Common myeloid progenitor, CD34-positive (primary cell): Measurements from ENCODE around the gene MAN1C1.

Experiments
- CTCF ChIA-PET: fragments of 350-600 bp; sonication (Branson Sonifier 250); formaldehyde crosslinking; loops from one replicate; lab custom pipeline; 2021; ENCODE audit warnings: antibody characterized with exemption; lab: Charles Lee
- POLR2A ChIA-PET: fragments of 350-600 bp; sonication (Branson Sonifier 250); formaldehyde crosslinking; loops from one replicate; lab custom pipeline; 2021; ENCODE audit warnings: antibody characterized with exemption; lab: Charles Lee
- DNase-seq, 3 donors: peaks; one replicate each; pipeline versions ENCODE4 v3.0.0 to v3.0.0-alpha.2; 2013
- H3K27ac ChIP-seq, 2 experiments: 1 replicate in 1 of 2; 2 replicates in 1 of 2; pipeline ENCODE4 v1.7.0; 2013; ENCODE audit warnings: inconsistent platforms in 2 of 2, low read length in 2 of 2, mild to moderate bottlenecking in 2 of 2, low read depth in 1 of 2, moderate library complexity in 1 of 2; ENCODE audit not compliant: severe bottlenecking in 2 of 2, insufficient read depth in 1 of 2, poor library complexity in 1 of 2
- H3K27me3 ChIP-seq, 5 experiments: replicated peaks in 2 of 5; 1 replicate in 3 of 5; 2 replicates in 2 of 5; pipeline versions ENCODE4 v1.6.1 to v1.7.0; 2013; ENCODE audit warnings: low read length in 4 of 5, mild to moderate bottlenecking in 2 of 5, moderate library complexity in 2 of 5, inconsistent platforms in 1 of 5; ENCODE audit not compliant: insufficient read depth in 5 of 5, control insufficient read depth in 4 of 5
- H3K36me3 ChIP-seq, 4 experiments: 1 replicate in 2 of 4; 2 replicates in 2 of 4; pipeline versions ENCODE4 v1.6.1 to v1.7.0; 2013; ENCODE audit warnings: low read length in 3 of 4, control low read depth in 1 of 4, mild to moderate bottlenecking in 1 of 4; ENCODE audit not compliant: control insufficient read depth in 4 of 4, insufficient read depth in 4 of 4
- H3K4me1 ChIP-seq, 4 experiments: 1 replicate in 3 of 4; 2 replicates in 1 of 4; pipeline versions ENCODE4 v1.6.1 to v1.7.1; 2013; ENCODE audit warnings: low read length in 3 of 4, mild to moderate bottlenecking in 3 of 4, control low read depth in 1 of 4, inconsistent platforms in 1 of 4, moderate library complexity in 1 of 4; ENCODE audit not compliant: control insufficient read depth in 4 of 4, insufficient read depth in 4 of 4; ENCODE audit errors: control extremely low read depth in 1 of 4
- H3K4me3 ChIP-seq, 7 experiments: 1 replicate in 4 of 7; 2 replicates in 3 of 7; pipeline versions ENCODE4 v1.5.1 to v1.7.0; 2013; ENCODE audit warnings: mild to moderate bottlenecking in 7 of 7, low read length in 6 of 7, moderate library complexity in 6 of 7, inconsistent platforms in 2 of 7, low read depth in 2 of 7, control low read depth in 1 of 7; ENCODE audit not compliant: insufficient read depth in 4 of 7, control insufficient read depth in 1 of 7; ENCODE audit errors: extremely low read depth in 1 of 7
- H3K9me3 ChIP-seq, 5 experiments: 1 replicate in 4 of 5; 2 replicates in 1 of 5; pipeline versions ENCODE4 v1.6.1 to v1.7.1; 2013; ENCODE audit warnings: low read length in 4 of 5, mild to moderate bottlenecking in 2 of 5, inconsistent platforms in 1 of 5, low read depth in 1 of 5, moderate library complexity in 1 of 5; ENCODE audit not compliant: control insufficient read depth in 4 of 5, insufficient read depth in 2 of 5; ENCODE audit errors: control extremely low read depth in 1 of 5
- WGBS: methylation state at CpG from one replicate; pipeline ENCODE4 v1.1.5; 2013; ENCODE audit not compliant: insufficient coverage; 5-methylcytosine and 5-hydroxymethylcytosine counted together

MAN1C1 gene

DNA sequence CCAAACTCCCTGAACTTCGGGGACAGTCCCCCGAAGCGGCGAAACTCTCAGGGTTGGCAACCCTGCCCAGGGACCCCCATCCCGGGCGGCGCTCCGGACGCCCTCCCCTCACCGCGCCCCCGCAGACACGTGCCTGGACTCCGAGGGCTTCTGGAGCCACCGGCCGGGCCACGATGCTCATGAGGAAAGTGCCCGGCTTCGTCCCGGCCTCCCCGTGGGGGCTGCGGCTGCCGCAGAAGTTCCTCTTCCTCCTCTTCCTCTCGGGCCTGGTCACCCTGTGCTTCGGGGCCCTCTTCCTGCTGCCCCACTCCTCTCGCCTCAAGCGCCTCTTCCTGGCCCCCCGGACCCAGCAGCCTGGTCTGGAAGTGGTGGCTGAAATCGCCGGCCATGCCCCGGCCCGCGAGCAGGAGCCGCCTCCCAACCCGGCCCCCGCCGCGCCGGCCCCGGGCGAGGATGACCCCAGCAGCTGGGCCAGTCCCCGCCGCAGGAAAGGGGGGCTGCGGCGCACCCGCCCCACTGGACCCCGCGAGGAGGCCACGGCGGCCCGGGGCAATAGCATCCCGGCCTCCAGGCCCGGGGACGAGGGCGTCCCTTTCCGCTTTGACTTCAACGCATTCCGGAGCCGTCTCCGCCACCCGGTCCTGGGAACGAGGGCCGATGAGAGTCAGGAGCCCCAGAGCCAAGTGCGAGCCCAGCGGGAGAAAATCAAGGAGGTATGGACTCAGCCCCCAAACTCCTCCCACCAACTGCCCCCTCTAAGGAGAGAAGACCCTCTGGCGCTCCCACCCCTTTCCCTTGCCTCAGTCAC, 1.2 kb downstream of the MAN1C1 start:
- DNase-seq: no peak

DNA sequence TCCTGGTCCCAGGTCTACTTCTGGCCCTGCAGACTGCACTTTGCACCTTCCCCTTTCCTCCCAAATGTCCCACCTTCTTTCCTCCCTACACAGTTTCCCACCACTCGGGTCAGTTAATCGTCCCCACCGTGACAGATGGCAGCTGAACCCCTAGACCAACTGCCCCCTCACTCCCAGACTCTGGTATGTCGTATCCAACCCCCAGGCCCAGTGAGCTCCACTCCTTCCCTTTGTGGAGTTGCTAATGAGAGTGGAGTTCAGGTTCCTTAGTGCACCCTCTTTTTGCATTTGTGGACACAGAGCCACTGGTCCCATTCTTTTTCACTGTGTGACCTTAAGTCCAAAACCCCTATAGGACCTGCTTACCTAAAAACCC, 1.8 kb downstream of the MAN1C1 start:
- Histone ChIP-seq H3K27ac (no peak overlapping the region), H3K4me1 (peaks cover 0 to 70% (median 46%) of the 10 kb centered on the region in 4 experiments), H3K27me3 (peaks cover 0 to 26% (median 5%) of the 10 kb centered on the region in 5 experiments), H3K9me3 (no peaks in the 10 kb centered on the region), H3K4me3 (peak overlapping the region in 2 of 7 experiments; percentile 77 to 79), H3K36me3 (no peaks in the 10 kb centered on the region)
- no peak for DNase-seq
- CTCF ChIA-PET: interaction anchor here (0.7 to 8.1 kb wide), 18 partner anchors 9 to 191 kb away, joined by 3 to 69 read pairs (median 4); no protein-coding TSS in a partner anchor
- 84% methylated on average over 4 of the region's 4 CpGs for WGBS
- POLR2A ChIA-PET: interaction anchor here (0.6 to 1.1 kb wide), 2 partner anchors 41 to 183 kb away, joined by 3 to 5 read pairs; no protein-coding TSS in a partner anchor

More for the DNA sequence above, 1.2 kb downstream of the MAN1C1 start:
- H3K9me3 ChIP-seq: no peaks in the 10 kb centered on the region
- H3K4me3 ChIP-seq: peak overlapping the region; percentile 25 to 79 (median 56)
- 4% methylated on average over 43 of the region's 66 CpGs for WGBS
- H3K27me3 ChIP-seq: peaks cover 0 to 24% (median 5%) of the 10 kb centered on the region in 5 experiments
- H3K27ac ChIP-seq: no peak overlapping the region
- H3K36me3 ChIP-seq: no peaks in the 10 kb centered on the region
- ChIA-PET POLR2A (interaction anchor here (0.6 kb wide), 1 partner anchor 184 kb away, joined by 5 read pairs; no protein-coding TSS in a partner anchor), CTCF (interaction anchor here (0.7 to 8.1 kb wide), 10 partner anchors 23 to 192 kb away, joined by 3 to 69 read pairs (median 4); no protein-coding TSS in a partner anchor)
- peaks cover 0 to 70% (median 46%) of the 10 kb centered on the region in 4 experiments for H3K4me1 ChIP-seq

GRCh38 chr1:25619101-25619890, 2.7 kb downstream of the MAN1C1 start:
- POLR2A ChIA-PET: interaction anchor here (1.1 kb wide), 1 partner anchor 40 kb away, joined by 3 read pairs; no protein-coding TSS in a partner anchor
- H3K9me3 ChIP-seq: no peaks in the 10 kb centered on the region
- no peak overlapping the region for H3K27ac ChIP-seq
- peaks cover 0 to 26% (median 5%) of the 10 kb centered on the region in 5 experiments for H3K27me3 ChIP-seq
- H3K4me1 ChIP-seq: peaks cover 0 to 77% (median 51%) of the 10 kb centered on the region in 4 experiments
- no peak overlapping the region for H3K4me3 ChIP-seq
- peak in 2 of 3 donors; percentile 53 to 55 for DNase-seq
- CTCF ChIA-PET: interaction anchor here (0.6 to 8.1 kb wide), 21 partner anchors 9 to 190 kb away, joined by 3 to 69 read pairs (median 5); no protein-coding TSS in a partner anchor
- no peaks in the 10 kb centered on the region for H3K36me3 ChIP-seq
- WGBS: 48% methylated on average over 9 of the region's 11 CpGs

DNA sequence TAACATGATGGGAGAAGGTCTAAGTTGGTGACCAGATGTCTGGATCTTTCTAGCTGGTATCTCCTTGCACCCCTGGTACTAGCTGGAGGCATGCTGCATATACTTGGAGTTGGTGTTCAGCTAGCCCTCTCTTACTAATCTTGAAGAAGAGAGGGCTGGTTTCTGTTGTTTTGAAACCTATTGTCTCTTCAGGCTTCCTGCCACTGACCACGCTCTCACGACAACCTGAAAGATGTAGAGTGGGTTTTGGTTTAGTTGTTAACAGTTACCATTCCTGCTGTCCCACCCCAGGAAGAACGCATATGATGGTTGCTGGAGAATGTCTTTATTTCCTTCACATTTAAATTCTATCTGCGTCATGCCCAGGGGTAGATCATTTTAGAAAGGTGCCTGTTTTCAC, 3.6 kb downstream of the MAN1C1 start:
- no peaks in the 10 kb centered on the region for H3K36me3 ChIP-seq
- H3K9me3 ChIP-seq: no peaks in the 10 kb centered on the region
- ChIA-PET CTCF (interaction anchor here (1.0 to 8.1 kb wide), 10 partner anchors 8 to 189 kb away, joined by 3 to 69 read pairs (median 6); no protein-coding TSS in a partner anchor), POLR2A (no interaction called here)
- peaks cover 0 to 26% (median 5%) of the 10 kb centered on the region in 5 experiments for H3K27me3 ChIP-seq
- no peak overlapping the region for H3K4me3 ChIP-seq
- peaks cover 0 to 73% (median 48%) of the 10 kb centered on the region in 4 experiments for H3K4me1 ChIP-seq
- DNase-seq: no peak
- WGBS: no CpG with 5 or more reads among the region's 4 CpGs
- no peak overlapping the region for H3K27ac ChIP-seq

- no peaks in the 10 kb centered on the region for H3K9me3 ChIP-seq
- peaks cover 0 to 67% (median 42%) of the 10 kb centered on the region in 4 experiments for H3K4me1 ChIP-seq
- H3K27ac ChIP-seq: no peak overlapping the region
- no peak for DNase-seq
- WGBS: 92% methylated on average over 3 of the region's 4 CpGs
- ChIA-PET CTCF (interaction anchor here (0.8 to 8.1 kb wide), 9 partner anchors 11 to 189 kb away, joined by 3 to 69 read pairs (median 6); no protein-coding TSS in a partner anchor), POLR2A (no interaction called here)
- H3K36me3 ChIP-seq: no peaks in the 10 kb centered on the region
- H3K4me3 ChIP-seq: no peak overlapping the region
- H3K27me3 ChIP-seq: peaks cover 0 to 26% (median 5%) of the 10 kb centered on the region in 5 experiments
Measured at GRCh38 chr1:25620701-25621350, 4.2 kb downstream of the MAN1C1 start.

DNA sequence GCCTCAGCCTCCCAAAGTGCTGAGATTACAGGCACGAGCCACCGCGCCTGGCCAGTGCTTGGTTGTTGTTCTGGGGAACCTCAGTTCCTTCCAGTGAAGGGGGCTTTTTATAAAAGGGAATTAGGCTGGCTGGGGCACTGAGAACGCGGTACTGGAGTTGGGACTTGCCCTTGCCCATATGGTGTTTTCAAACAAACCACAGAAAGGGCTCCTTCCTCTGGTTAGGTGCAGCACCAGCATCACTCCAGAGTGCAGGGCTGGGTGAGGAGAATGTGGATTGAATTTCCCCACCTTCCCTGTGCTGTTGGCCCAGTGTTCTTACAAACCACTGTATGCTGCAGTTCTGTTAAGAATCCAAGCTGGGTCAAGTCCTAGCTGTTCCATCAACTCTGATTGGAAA, 5.3 kb downstream of the MAN1C1 start:
- CTCF ChIA-PET: interaction anchor here (0.8 to 8.1 kb wide), 3 partner anchors 19 to 70 kb away, joined by 4 to 69 read pairs (median 19); no protein-coding TSS in a partner anchor
- 94% methylated on average over 3 of the region's 5 CpGs for WGBS
- Histone ChIP-seq H3K27ac (no peak overlapping the region), H3K4me1 (peaks cover 0 to 60% (median 35%) of the 10 kb centered on the region in 4 experiments), H3K27me3 (peaks cover 0 to 26% (median 5%) of the 10 kb centered on the region in 5 experiments), H3K36me3 (no peaks in the 10 kb centered on the region), H3K9me3 (peaks cover 0 to 3% (median 0%) of the 10 kb centered on the region in 5 experiments), H3K4me3 (no peak overlapping the region)
- POLR2A ChIA-PET: no interaction called here
- peak in 2 of 3 donors; percentile 43 to 48 for DNase-seq
